Measurements from ENCODE around the gene TOP2A. TPM values are rescaled to one million over a fixed set of nuclear protein-coding genes. Genes with fewer than 3 reads are reported as not detected.

TOP2A gene
- total RNA-seq, 1 experiment from 2014 or later: 237 TPM

- no peak for DNase-seq
- no TSS peak for BruUV-seq (replicated peaks)
- no peak overlapping the region for H3K4me3 ChIP-seq (ENCODE audit: low read depth, low read length)
- peaks cover 17% of the 10 kb centered on the region for H3K4me1 ChIP-seq
- Mint-ChIP-seq H3K4me3 (ENCODE audit: unreplicated experiment) (no peak overlapping the region), H3K4me1 (ENCODE audit: low read depth, unreplicated experiment) (peaks cover 20% of the 10 kb centered on the region), H3K9me3 (ENCODE audit: unreplicated experiment) (no peaks in the 10 kb centered on the region), H3K27ac (ENCODE audit: unreplicated experiment) (no peak overlapping the region), H3K27me3 (ENCODE audit: insufficient read depth, unreplicated experiment) (no peaks in the 10 kb centered on the region), H3K36me3 (ENCODE audit: insufficient read depth, unreplicated experiment) (no peaks in the 10 kb centered on the region)
- CTCF ChIA-PET: interaction anchor here (1.9 to 2.9 kb wide), 4 partner anchors 27 to 111 kb away, joined by 7 to 30 read pairs (median 16); no protein-coding TSS in a partner anchor
- H3K9me3 ChIP-seq: no peaks in the 10 kb centered on the region
- POLR2A ChIA-PET: no interaction called here
- H3K27me3 ChIP-seq (replicated peaks; ENCODE audit: control insufficient read depth, insufficient read depth, low read length): no peaks in the 10 kb centered on the region
- TF ChIP-seq CTCF (IDR thresholded peaks at IDR 0.05; ENCODE audit: insufficient read depth in 1 of 2, low read depth in 1 of 2, low read length in 1 of 2, severe bottlenecking in 1 of 2, unreplicated experiment in 1 of 2): no peak
- intact Hi-C loops (cut with micrococcal nuclease; ENCODE audit: unreplicated experiment): no loop called here
- H3K36me3 ChIP-seq (ENCODE audit: control insufficient read depth, insufficient read depth, low read length): no peaks in the 10 kb centered on the region
These were observed 31.1 kb upstream of the TOP2A start for GRCh38 chr17:40448639-40449261.

GRCh38 chr17:40448213-40448638 lies 30.5 kb upstream of the TOP2A start:
- Mint-ChIP-seq H3K27me3 (ENCODE audit: insufficient read depth, unreplicated experiment) (no peaks in the 10 kb centered on the region), H3K9me3 (ENCODE audit: unreplicated experiment) (no peaks in the 10 kb centered on the region), H3K27ac (ENCODE audit: unreplicated experiment) (no peak overlapping the region), H3K36me3 (ENCODE audit: insufficient read depth, unreplicated experiment) (no peaks in the 10 kb centered on the region), H3K4me3 (ENCODE audit: unreplicated experiment) (no peak overlapping the region), H3K4me1 (ENCODE audit: low read depth, unreplicated experiment) (peaks cover 20% of the 10 kb centered on the region)
- no peaks in the 10 kb centered on the region for H3K27me3 ChIP-seq (replicated peaks; ENCODE audit: control insufficient read depth, insufficient read depth, low read length)
- DNase-seq: no peak
- H3K4me1 ChIP-seq: peaks cover 17% of the 10 kb centered on the region
- H3K4me3 ChIP-seq (ENCODE audit: low read depth, low read length): no peak overlapping the region
- POLR2A ChIA-PET: no interaction called here
- H3K9me3 ChIP-seq: no peaks in the 10 kb centered on the region
- TF ChIP-seq CTCF (IDR thresholded peaks at IDR 0.05; ENCODE audit: insufficient read depth in 1 of 2, low read depth in 1 of 2, low read length in 1 of 2, severe bottlenecking in 1 of 2, unreplicated experiment in 1 of 2): no peak
- CTCF ChIA-PET: interaction anchor here (1.9 to 2.9 kb wide), 4 partner anchors 28 to 112 kb away, joined by 7 to 30 read pairs (median 16); no protein-coding TSS in a partner anchor
- intact Hi-C loops (cut with micrococcal nuclease; ENCODE audit: unreplicated experiment): no loop called here
- no peaks in the 10 kb centered on the region for H3K36me3 ChIP-seq (ENCODE audit: control insufficient read depth, insufficient read depth, low read length)
- BruUV-seq (replicated peaks): no TSS peak

GRCh38 chr17:40447806-40448205 lies 30.1 kb upstream of the TOP2A start:
- Mint-ChIP-seq H3K27me3 (ENCODE audit: insufficient read depth, unreplicated experiment) (no peaks in the 10 kb centered on the region), H3K4me3 (ENCODE audit: unreplicated experiment) (no peak overlapping the region), H3K27ac (ENCODE audit: unreplicated experiment) (no peak overlapping the region), H3K4me1 (ENCODE audit: low read depth, unreplicated experiment) (peaks cover 20% of the 10 kb centered on the region), H3K36me3 (ENCODE audit: insufficient read depth, unreplicated experiment) (no peaks in the 10 kb centered on the region), H3K9me3 (ENCODE audit: unreplicated experiment) (no peaks in the 10 kb centered on the region)
- ChIA-PET POLR2A (interaction anchor here (0.5 kb wide), 1 partner anchor 13 kb away, joined by 7 read pairs; no protein-coding TSS in a partner anchor), CTCF (interaction anchor here (0.6 to 2.9 kb wide), 4 partner anchors 85 to 112 kb away, joined by 3 to 30 read pairs (median 6); no protein-coding TSS in a partner anchor)
- Histone ChIP-seq H3K4me3 (ENCODE audit: low read depth, low read length) (no peak overlapping the region), H3K27me3 (replicated peaks; ENCODE audit: control insufficient read depth, insufficient read depth, low read length) (no peaks in the 10 kb centered on the region), H3K9me3 (no peaks in the 10 kb centered on the region), H3K4me1 (peaks cover 20% of the 10 kb centered on the region), H3K36me3 (ENCODE audit: control insufficient read depth, insufficient read depth, low read length) (no peaks in the 10 kb centered on the region)
- DNase-seq: no peak
- intact Hi-C loops (cut with micrococcal nuclease; ENCODE audit: unreplicated experiment): no loop called here
- TF ChIP-seq CTCF (IDR thresholded peaks at IDR 0.05; ENCODE audit: insufficient read depth in 1 of 2, low read depth in 1 of 2, low read length in 1 of 2, severe bottlenecking in 1 of 2, unreplicated experiment in 1 of 2): no peak
- BruUV-seq (replicated peaks): no TSS peak
